H1 (cell line): ENCODE results near the gene MATK. TPM values are rescaled to one million over a fixed set of nuclear protein-coding genes. Genes with fewer than 3 reads are reported as not detected.

Experiments used
- ASH2L ChIP-seq: fragments of 200-600, 300-600 bp; sonication (generic); IDR thresholded peaks from one replicate; pipeline ENCODE4 v1.7.1; 2017; ENCODE audit warnings: low read length
- CHD7 ChIP-seq: fragments of 300-600 bp; sonication (generic); IDR thresholded peaks from 2 replicates; pipeline ENCODE4 v1.7.1; 2012; ENCODE audit warnings: low read length, moderate library complexity, mild to moderate bottlenecking, inconsistent platforms; ENCODE audit not compliant: insufficient replicate concordance
- ZNF274 ChIP-seq: IDR thresholded peaks from 2 replicates; pipeline ENCODE4 v1.7.0; 2012; ENCODE audit warnings: low read length, borderline replicate concordance; ENCODE audit errors: extremely low read depth
- polyA plus RNA-seq, 7 experiments: library from polyadenylated mRNA; depleted of rRNA in 3 of 7; stranded (reverse) in 5 of 7; unstranded in 2 of 7; fragments of >200 nt in 5 of 7; fragments of 200-250 nt in 2 of 7; gene quantifications; 1 replicate in 5 of 7; 2 replicates in 1 of 7; 4 replicates in 1 of 7; pipeline versions ENCODE4 v1.2.1 to v1.2.3, GENCODE V29; 2011 to 2013; ENCODE audit warnings: missing spikeins in 2 of 7, mixed read lengths in 2 of 7
- total RNA-seq: library from RNA; stranded (reverse); fragmentation: NEBNext Ultra II Directional; extraction: Animal tissue kit (Norgen Biotek cat#: 25700); gene quantifications from 2 replicates; pipeline ENCODE4 v1.2.1, GENCODE V29; 2021
- TF ChIP-seq, protein P1 (sequence below): IDR thresholded peaks from 2 replicates; pipeline ENCODE4 v1.6.1; 2012; ENCODE audit warnings: inconsistent platforms

MATK gene
- total and polyA plus RNA-seq, 2 of the 8 experiments (the other 6 are each of a cell fraction or from before 2014, with no cell fraction given) = 20.5 to 21.4 TPM

DNA sequence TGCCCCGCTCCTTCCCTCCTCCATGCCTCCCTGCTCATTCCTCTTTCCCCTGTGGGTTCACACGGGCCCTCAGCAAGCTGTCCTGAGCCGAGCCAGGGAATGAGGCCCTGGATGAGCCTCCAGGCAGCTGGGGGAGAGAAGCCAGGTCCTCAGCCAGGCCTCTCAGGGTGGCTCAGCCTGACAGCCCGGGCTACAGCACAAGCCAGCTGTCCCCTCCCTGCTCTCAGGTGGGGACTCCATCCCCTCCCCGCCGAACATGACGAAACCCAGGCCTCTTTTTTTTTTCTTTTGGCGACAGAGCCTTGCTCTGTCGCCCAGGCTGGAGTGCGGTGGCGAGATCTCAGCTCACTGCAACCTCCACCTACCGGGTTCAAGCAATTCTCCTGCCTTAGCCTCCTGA is 40.0 kb upstream of the MATK start (continued):
- no peak for TF ChIP-seq CHD7
- TF ChIP-seq ASH2L = no peak
- TF ChIP-seq, protein P1, sequence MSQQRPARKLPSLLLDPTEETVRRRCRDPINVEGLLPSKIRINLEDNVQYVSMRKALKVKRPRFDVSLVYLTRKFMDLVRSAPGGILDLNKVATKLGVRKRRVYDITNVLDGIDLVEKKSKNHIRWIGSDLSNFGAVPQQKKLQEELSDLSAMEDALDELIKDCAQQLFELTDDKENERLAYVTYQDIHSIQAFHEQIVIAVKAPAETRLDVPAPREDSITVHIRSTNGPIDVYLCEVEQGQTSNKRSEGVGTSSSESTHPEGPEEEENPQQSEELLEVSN = no peak
- no peak for TF ChIP-seq ZNF274
